K562 (cell line): Measurements from ENCODE around the gene FTL. TPM values are rescaled to one million over a fixed set of nuclear protein-coding genes. Genes with fewer than 3 reads are reported as not detected.

Experiments
- ATF1 ChIP-seq, 2 experiments: fragments of 450-650 bp in 1 of 2; IDR thresholded peaks; 2 replicates each; pipeline ENCODE4 v1.6.1; 2016; ENCODE audit warnings: missing compliant biosample characterization in 1 of 2, missing genetic modification characterization in 1 of 2
- CREB1 ChIP-seq, 2 experiments: sonication (generic) in 1 of 2; formaldehyde crosslinking in 1 of 2; IDR thresholded peaks; 2 replicates each; pipeline versions ENCODE4 v1.6.1 to v1.8.0; 2012 to 2022; ENCODE audit warnings: inconsistent platforms in 1 of 2, mild to moderate bottlenecking in 1 of 2, missing genetic modification reagents in 1 of 2, moderate library complexity in 1 of 2
- HDAC2 ChIP-seq: fragments of 450-650 bp; IDR thresholded peaks from 2 replicates; pipeline ENCODE4 v1.6.1; 2016; ENCODE audit warnings: mild to moderate bottlenecking
- MYC ChIP-seq, 2 experiments: fragments of 250-450 bp in 1 of 2; sonication (Bioruptor Pico) in 1 of 2; IDR thresholded peaks; 2 replicates each; pipeline versions ENCODE4 v1.5.1 to v1.6.1; 2012 to 2021; ENCODE audit warnings: low read depth in 2 of 2, borderline replicate concordance in 1 of 2, improper control_type of control experiment in 1 of 2, low read length in 1 of 2, mild to moderate bottlenecking in 1 of 2, moderate library complexity in 1 of 2
- POU5F1 ChIP-seq: fragments of 150-350 bp; IDR thresholded peaks from 2 replicates; pipeline ENCODE4 v1.6.1; 2014; ENCODE audit warnings: borderline replicate concordance, low read length, low read depth, mild to moderate bottlenecking; ENCODE audit not compliant: partially characterized antibody
- SIN3B ChIP-seq: fragments of 450-650 bp; IDR thresholded peaks from 2 replicates; pipeline ENCODE4 v1.6.1; 2017; ENCODE audit warnings: low read depth, mild to moderate bottlenecking, moderate library complexity
- SMAD3 ChIP-seq: fragments of 450-650 bp; formaldehyde crosslinking; conservative IDR thresholded peaks from 2 replicates; pipeline ENCODE4 v1.4.0; 2020; ENCODE audit warnings: mild to moderate bottlenecking
- SRSF1 ChIP-seq: fragments of 200-400 bp; formaldehyde crosslinking; IDR thresholded peaks from 2 replicates; pipeline ENCODE4 v1.6.1; 2017; ENCODE audit warnings: mild to moderate bottlenecking, low read depth, low read length, moderate library complexity
- STAT5A ChIP-seq: IDR thresholded peaks from 2 replicates; pipeline ENCODE4 v1.6.1; 2012; ENCODE audit warnings: low read length, inconsistent platforms, borderline replicate concordance
- TCF3 ChIP-seq: sonication (generic); formaldehyde crosslinking; IDR thresholded peaks from 2 replicates; pipeline ENCODE4 v1.4.0; 2020; ENCODE audit warnings: mild to moderate bottlenecking, missing genetic modification reagents
- TOE1 ChIP-seq, 2 experiments: fragments of 450-650 bp in 1 of 2; sonication (generic) in 1 of 2; formaldehyde crosslinking in 1 of 2; IDR thresholded peaks; 2 replicates each; pipeline versions ENCODE4 v1.7.1 to v1.8.0; 2016 to 2022; ENCODE audit warnings: borderline replicate concordance in 2 of 2, mild to moderate bottlenecking in 2 of 2, antibody characterized with exemption in 1 of 2, inconsistent platforms in 1 of 2, low read depth in 1 of 2, missing genetic modification reagents in 1 of 2, moderate library complexity in 1 of 2
- ZFPM2 ChIP-seq: fragments of 250-450 bp; sonication (Bioruptor Pico); IDR thresholded peaks from 2 replicates; pipeline ENCODE4 v1.5.1; 2022; ENCODE audit warnings: mild to moderate bottlenecking
- ZNF764 ChIP-seq: fragments of 250-450 bp; sonication (Bioruptor Pico); IDR thresholded peaks from 2 replicates; pipeline ENCODE4 v1.4.0; 2020; ENCODE audit warnings: low read depth, mild to moderate bottlenecking, moderate library complexity
- polyA plus RNA-seq, 8 experiments: library from polyadenylated mRNA; depleted of rRNA in 4 of 8; stranded (reverse) in 5 of 8; unstranded in 3 of 8; fragments of >200 nt; fragmentation: Nextera tagmentation in 2 of 8; fragmentation: Illumina TruSeq in 1 of 8; extraction: Ambion mirVana in 2 of 8; extraction: Trizol in 1 of 8; gene quantifications; 2 replicates each; pipeline versions ENCODE4 v1.2.1 to v1.2.3, GENCODE V29; 2011 to 2014; ENCODE audit warnings: inconsistent platforms in 1 of 8, missing spikeins in 1 of 8
- total RNA-seq, 7 experiments: library from RNA; depleted of rRNA in 6 of 7; stranded (reverse); fragments of >200 nt in 6 of 7; fragmentation: Illumina TruSeq in 2 of 7; extraction: Trizol in 2 of 7; gene quantifications; 2 replicates each; pipeline versions ENCODE4 v1.2.1 to v1.2.3, GENCODE V29; 2011 to 2021; ENCODE audit warnings: low replicate concordance in 1 of 7
- TF ChIP-seq, protein P1 (sequence below): fragments of 250-450 bp; sonication (Bioruptor Pico); IDR thresholded peaks from 2 replicates; pipeline ENCODE4 v1.8.0; 2022; ENCODE audit warnings: moderate library complexity, mild to moderate bottlenecking, inconsistent platforms
- TF ChIP-seq, protein P2 (sequence below): fragments of 450-650 bp; IDR thresholded peaks from 2 replicates; pipeline ENCODE4 v1.6.1; 2018; ENCODE audit not compliant: partially characterized antibody
- TF ChIP-seq, protein P3 (sequence below): sonication (generic); formaldehyde crosslinking; IDR thresholded peaks from 2 replicates; pipeline ENCODE4 v1.8.0; 2022; ENCODE audit warnings: mild to moderate bottlenecking, missing genetic modification reagents, borderline replicate concordance

The FTL gene
- total and polyA plus RNA-seq, 9 of the 15 experiments (the other 6 are each of a cell fraction or from before 2014, with no cell fraction given) = 1,231 to 27,415 (median 3,965) TPM

DNA sequence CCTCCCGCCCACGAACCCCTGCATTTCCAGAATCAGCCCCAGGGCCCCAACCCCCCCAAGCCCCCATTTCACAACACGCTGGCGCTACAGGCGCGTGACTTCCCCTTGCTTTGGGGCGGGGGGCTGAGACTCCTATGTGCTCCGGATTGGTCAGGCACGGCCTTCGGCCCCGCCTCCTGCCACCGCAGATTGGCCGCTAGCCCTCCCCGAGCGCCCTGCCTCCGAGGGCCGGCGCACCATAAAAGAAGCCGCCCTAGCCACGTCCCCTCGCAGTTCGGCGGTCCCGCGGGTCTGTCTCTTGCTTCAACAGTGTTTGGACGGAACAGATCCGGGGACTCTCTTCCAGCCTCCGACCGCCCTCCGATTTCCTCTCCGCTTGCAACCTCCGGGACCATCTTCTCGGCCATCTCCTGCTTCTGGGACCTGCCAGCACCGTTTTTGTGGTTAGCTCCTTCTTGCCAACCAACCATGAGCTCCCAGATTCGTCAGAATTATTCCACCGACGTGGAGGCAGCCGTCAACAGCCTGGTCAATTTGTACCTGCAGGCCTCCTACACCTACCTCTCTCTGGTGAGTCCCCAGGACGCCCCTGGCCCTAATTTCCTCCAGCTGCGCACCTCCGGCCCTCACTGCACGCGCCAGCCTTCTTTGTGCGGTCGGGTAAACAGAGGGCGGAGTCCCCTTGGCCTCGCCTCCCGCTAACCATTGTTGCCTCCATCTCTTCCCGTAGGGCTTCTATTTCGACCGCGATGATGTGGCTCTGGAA is at the start of gene FTL (continued):
- TF ChIP-seq, protein P1, sequence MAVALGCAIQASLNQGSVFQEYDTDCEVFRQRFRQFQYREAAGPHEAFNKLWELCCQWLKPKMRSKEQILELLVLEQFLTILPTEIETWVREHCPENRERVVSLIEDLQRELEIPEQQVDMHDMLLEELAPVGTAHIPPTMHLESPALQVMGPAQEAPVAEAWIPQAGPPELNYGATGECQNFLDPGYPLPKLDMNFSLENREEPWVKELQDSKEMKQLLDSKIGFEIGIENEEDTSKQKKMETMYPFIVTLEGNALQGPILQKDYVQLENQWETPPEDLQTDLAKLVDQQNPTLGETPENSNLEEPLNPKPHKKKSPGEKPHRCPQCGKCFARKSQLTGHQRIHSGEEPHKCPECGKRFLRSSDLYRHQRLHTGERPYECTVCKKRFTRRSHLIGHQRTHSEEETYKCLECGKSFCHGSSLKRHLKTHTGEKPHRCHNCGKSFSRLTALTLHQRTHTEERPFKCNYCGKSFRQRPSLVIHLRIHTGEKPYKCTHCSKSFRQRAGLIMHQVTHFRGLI = no peak
- TF ChIP-seq, protein P2, sequence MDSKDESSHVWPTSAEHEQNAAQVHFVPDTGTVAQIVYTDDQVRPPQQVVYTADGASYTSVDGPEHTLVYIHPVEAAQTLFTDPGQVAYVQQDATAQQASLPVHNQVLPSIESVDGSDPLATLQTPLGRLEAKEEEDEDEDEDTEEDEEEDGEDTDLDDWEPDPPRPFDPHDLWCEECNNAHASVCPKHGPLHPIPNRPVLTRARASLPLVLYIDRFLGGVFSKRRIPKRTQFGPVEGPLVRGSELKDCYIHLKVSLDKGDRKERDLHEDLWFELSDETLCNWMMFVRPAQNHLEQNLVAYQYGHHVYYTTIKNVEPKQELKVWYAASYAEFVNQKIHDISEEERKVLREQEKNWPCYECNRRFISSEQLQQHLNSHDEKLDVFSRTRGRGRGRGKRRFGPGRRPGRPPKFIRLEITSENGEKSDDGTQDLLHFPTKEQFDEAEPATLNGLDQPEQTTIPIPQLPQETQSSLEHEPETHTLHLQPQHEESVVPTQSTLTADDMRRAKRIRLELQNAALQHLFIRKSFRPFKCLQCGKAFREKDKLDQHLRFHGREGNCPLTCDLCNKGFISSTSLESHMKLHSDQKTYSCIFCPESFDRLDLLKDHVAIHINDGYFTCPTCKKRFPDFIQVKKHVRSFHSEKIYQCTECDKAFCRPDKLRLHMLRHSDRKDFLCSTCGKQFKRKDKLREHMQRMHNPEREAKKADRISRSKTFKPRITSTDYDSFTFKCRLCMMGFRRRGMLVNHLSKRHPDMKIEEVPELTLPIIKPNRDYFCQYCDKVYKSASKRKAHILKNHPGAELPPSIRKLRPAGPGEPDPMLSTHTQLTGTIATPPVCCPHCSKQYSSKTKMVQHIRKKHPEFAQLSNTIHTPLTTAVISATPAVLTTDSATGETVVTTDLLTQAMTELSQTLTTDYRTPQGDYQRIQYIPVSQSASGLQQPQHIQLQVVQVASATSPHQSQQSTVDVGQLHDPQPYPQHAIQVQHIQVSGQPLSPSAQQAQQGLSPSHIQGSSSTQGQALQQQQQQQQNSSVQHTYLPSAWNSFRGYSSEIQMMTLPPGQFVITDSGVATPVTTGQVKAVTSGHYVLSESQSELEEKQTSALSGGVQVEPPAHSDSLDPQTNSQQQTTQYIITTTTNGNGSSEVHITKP = peak; percentile 64
- peak; percentile 75; the same call in 1 of the 2 replicates for TF ChIP-seq TOE1 (IDR thresholded peaks at IDR 0.05; ENCODE audit: borderline replicate concordance)
- TF ChIP-seq TOE1 (CRISPR knock-in tag; IDR thresholded peaks at IDR 0.05; ENCODE audit: borderline replicate concordance, low read depth) = peak; percentile 78; the same call in 1 of the 2 replicates
- no peak for TF ChIP-seq ZFPM2 (CRISPR knock-in tag)
- TF ChIP-seq STAT5A = 0 out of 2 replicates have a peak, but pooled peaks have one; percentile 21
- TF ChIP-seq SIN3B = no peak
- TF ChIP-seq POU5F1 = no peak
- peak; percentile 73; the same call in 1 of the 2 replicates for TF ChIP-seq HDAC2
- TF ChIP-seq ATF1 (CRISPR knock-in tag; IDR thresholded peaks at IDR 0.05) = no peak
- TF ChIP-seq ATF1 (tag; IDR thresholded peaks at IDR 0.05) = peak; percentile 45
- TF ChIP-seq, protein P3, sequence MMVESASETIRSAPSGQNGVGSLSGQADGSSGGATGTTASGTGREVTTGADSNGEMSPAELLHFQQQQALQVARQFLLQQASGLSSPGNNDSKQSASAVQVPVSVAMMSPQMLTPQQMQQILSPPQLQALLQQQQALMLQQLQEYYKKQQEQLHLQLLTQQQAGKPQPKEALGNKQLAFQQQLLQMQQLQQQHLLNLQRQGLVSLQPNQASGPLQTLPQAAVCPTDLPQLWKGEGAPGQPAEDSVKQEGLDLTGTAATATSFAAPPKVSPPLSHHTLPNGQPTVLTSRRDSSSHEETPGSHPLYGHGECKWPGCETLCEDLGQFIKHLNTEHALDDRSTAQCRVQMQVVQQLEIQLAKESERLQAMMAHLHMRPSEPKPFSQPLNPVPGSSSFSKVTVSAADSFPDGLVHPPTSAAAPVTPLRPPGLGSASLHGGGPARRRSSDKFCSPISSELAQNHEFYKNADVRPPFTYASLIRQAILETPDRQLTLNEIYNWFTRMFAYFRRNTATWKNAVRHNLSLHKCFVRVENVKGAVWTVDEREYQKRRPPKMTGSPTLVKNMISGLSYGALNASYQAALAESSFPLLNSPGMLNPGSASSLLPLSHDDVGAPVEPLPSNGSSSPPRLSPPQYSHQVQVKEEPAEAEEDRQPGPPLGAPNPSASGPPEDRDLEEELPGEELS (CRISPR knock-in tag) = no peak; the same call in 1 of the 2 replicates
- no peak; the same call in 1 of the 2 replicates for TF ChIP-seq CREB1 (IDR thresholded peaks at IDR 0.05)
- TF ChIP-seq CREB1 (CRISPR knock-in tag; IDR thresholded peaks at IDR 0.05) = peak; percentile 34
- no peak for TF ChIP-seq SRSF1
- TF ChIP-seq TCF3 (CRISPR knock-in tag) = peak; percentile 55
- TF ChIP-seq SMAD3 (CRISPR knock-in tag) = no peak
- TF ChIP-seq ZNF764 = peak; percentile 6; the same call in 1 of the 2 replicates
- peak; percentile 61; the same call in 1 of the 2 replicates for TF ChIP-seq MYC (IDR thresholded peaks at IDR 0.05; ENCODE audit: low read depth, low read length)
- TF ChIP-seq MYC (CRISPR knock-in tag; IDR thresholded peaks at IDR 0.05; ENCODE audit: borderline replicate concordance, low read depth) = no peak; the same call in 1 of the 2 replicates
